Liver (tissue), 9 donors: ENCODE measurements around the gene JAKMIP3. TPM values are rescaled to one million over a fixed set of nuclear protein-coding genes. Genes with fewer than 3 reads are reported as not detected.
A peak's percentile ranks its signal among the peaks of the same experiment; 100 is the strongest.

ENCODE experiments used
- DNase-seq: peaks from one replicate; pipeline ENCODE4 v3.0.0-alpha.2; 2017; ENCODE audit warnings: low spot score
- H3K27ac ChIP-seq, 2 donors: one replicate each; pipeline ENCODE4 v1.7.0; 2013; ENCODE audit warnings: inconsistent platforms in 2 of 2, low read length in 2 of 2, control low read depth in 1 of 2, low read depth in 1 of 2, mild to moderate bottlenecking in 1 of 2
- H3K27me3 ChIP-seq, 4 donors: one replicate each; pipeline versions ENCODE4 v1.6.1 to v1.7.0; 2013; ENCODE audit warnings: low read length in 3 of 4, inconsistent platforms in 1 of 4, mild to moderate bottlenecking in 1 of 4, moderate library complexity in 1 of 4; ENCODE audit not compliant: control insufficient read depth in 4 of 4, insufficient read depth in 4 of 4
- H3K36me3 ChIP-seq, 4 donors: one replicate each; pipeline versions ENCODE4 v1.6.1 to v1.7.0; 2013; ENCODE audit warnings: low read length in 3 of 4, mild to moderate bottlenecking in 3 of 4, low read depth in 1 of 4, moderate library complexity in 1 of 4; ENCODE audit not compliant: control insufficient read depth in 4 of 4, insufficient read depth in 3 of 4
- H3K4me1 ChIP-seq, 4 donors: one replicate each; pipeline versions ENCODE4 v1.6.1 to v1.7.0; 2013; ENCODE audit warnings: low read length in 3 of 4, mild to moderate bottlenecking in 3 of 4, moderate library complexity in 1 of 4; ENCODE audit not compliant: control insufficient read depth in 4 of 4, insufficient read depth in 4 of 4
- H3K4me3 ChIP-seq, 3 donors: one replicate each; pipeline versions ENCODE4 v1.6.1 to v1.7.0; 2013; ENCODE audit warnings: low read length in 3 of 3, control low read depth in 1 of 3, low read depth in 1 of 3, mild to moderate bottlenecking in 1 of 3
- H3K9ac ChIP-seq, 2 donors: one replicate each; pipeline ENCODE4 v1.7.0; 2013; ENCODE audit warnings: low read length in 2 of 2, mild to moderate bottlenecking in 2 of 2, moderate library complexity in 2 of 2, control low read depth in 1 of 2, low read depth in 1 of 2
- H3K9me3 ChIP-seq, 4 donors: one replicate each; pipeline versions ENCODE4 v1.6.1 to v1.7.0; 2013; ENCODE audit warnings: low read length in 3 of 4; ENCODE audit not compliant: control insufficient read depth in 4 of 4
- CTCF ChIP-seq: fragments of 150-350 bp; IDR thresholded peaks from 2 replicates; pipeline ENCODE4 v1.5.1; 2017; ENCODE audit warnings: improper control_type of control experiment, low read depth, low read length; ENCODE audit not compliant: missing input control
- EGR1 ChIP-seq, 2 donors: IDR thresholded peaks; 2 replicates each; pipeline ENCODE4 v1.6.1; 2016 to 2018; ENCODE audit warnings: antibody characterized with exemption in 2 of 2, low read depth in 2 of 2
- FOXA1 ChIP-seq: IDR thresholded peaks from 2 replicates; pipeline ENCODE4 v1.6.1; 2016; ENCODE audit warnings: antibody characterized with exemption
- FOXA2 ChIP-seq: IDR thresholded peaks from 2 replicates; pipeline ENCODE4 v1.6.1; 2016; ENCODE audit warnings: antibody characterized with exemption
- HNF4A ChIP-seq, 2 donors: conservative IDR thresholded peaks; 2 replicates each; pipeline ENCODE4 v1.6.1; 2016; ENCODE audit warnings: antibody characterized with exemption in 2 of 2, mild to moderate bottlenecking in 2 of 2
- JUND ChIP-seq, 2 donors: IDR thresholded peaks; 2 replicates each; pipeline ENCODE4 v1.6.1; 2016; ENCODE audit warnings: antibody characterized with exemption in 2 of 2
- NR2F2 ChIP-seq: IDR thresholded peaks from 2 replicates; pipeline ENCODE4 v1.6.1; 2016; ENCODE audit warnings: antibody characterized with exemption
- RAD21 ChIP-seq, 2 donors: IDR thresholded peaks; 2 replicates each; pipeline ENCODE4 v1.6.1; 2016; ENCODE audit warnings: antibody characterized with exemption in 2 of 2, mild to moderate bottlenecking in 2 of 2
- RXRA ChIP-seq, 2 donors: IDR thresholded peaks; 2 replicates each; pipeline ENCODE4 v1.6.1; 2017 to 2018; ENCODE audit warnings: antibody characterized with exemption in 2 of 2, mild to moderate bottlenecking in 1 of 2
- SP1 ChIP-seq: IDR thresholded peaks from 2 replicates; pipeline ENCODE4 v1.6.1; 2018; ENCODE audit warnings: antibody characterized with exemption, mild to moderate bottlenecking
- TAF1 ChIP-seq: conservative IDR thresholded peaks from 2 replicates; pipeline ENCODE4 v1.6.1; 2016; ENCODE audit warnings: antibody characterized with exemption, mild to moderate bottlenecking
- WGBS: extraction: QIAGEN DNeasy Blood & Tissue Kit; methylation state at CpG from one replicate; pipeline ENCODE4 v1.1.7; 2013; 5-methylcytosine and 5-hydroxymethylcytosine counted together
- polyA plus RNA-seq, 2 donors: library from polyadenylated mRNA; stranded (reverse) in 1 of 2; unstranded in 1 of 2; fragments of 200-250 nt in 1 of 2; fragments of >200 nt in 1 of 2; fragmentation: Nextera tagmentation in 1 of 2; extraction: Ambion mirVana in 1 of 2; gene quantifications; one replicate each; pipeline versions ENCODE4 v1.2.1 to v1.2.3, GENCODE V29; 2013 to 2015
- total RNA-seq, 2 donors: library from RNA; depleted of rRNA; stranded (reverse); fragments of >200 nt; gene quantifications; one replicate each; pipeline ENCODE4 v1.2.3, GENCODE V29; 2014
- TF ChIP-seq, protein P1 (sequence below): IDR thresholded peaks from 2 replicates; pipeline ENCODE4 v1.6.1; 2016; ENCODE audit warnings: antibody characterized with exemption, mild to moderate bottlenecking
- TF ChIP-seq, protein P2 (sequence below): IDR thresholded peaks from 2 replicates; pipeline ENCODE4 v1.6.1; 2016; ENCODE audit warnings: antibody characterized with exemption
- TF ChIP-seq, protein P3 (sequence below): IDR thresholded peaks from 2 replicates; pipeline ENCODE4 v1.6.1; 2016; ENCODE audit warnings: antibody characterized with exemption
- TF ChIP-seq, protein P4 (sequence below): IDR thresholded peaks from 2 replicates; pipeline ENCODE4 v1.6.1; 2016; ENCODE audit warnings: antibody characterized with exemption
- donor health status: healthy.
- donor health status: healthy.
- donor health status: healthy.
- donor health status: healthy.
- donor health status: healthy.

Gene JAKMIP3
- total and polyA plus RNA-seq, 4 donors, result 0.08 to 0.17 (median 0.09) TPM; not detected in 1

DNA sequence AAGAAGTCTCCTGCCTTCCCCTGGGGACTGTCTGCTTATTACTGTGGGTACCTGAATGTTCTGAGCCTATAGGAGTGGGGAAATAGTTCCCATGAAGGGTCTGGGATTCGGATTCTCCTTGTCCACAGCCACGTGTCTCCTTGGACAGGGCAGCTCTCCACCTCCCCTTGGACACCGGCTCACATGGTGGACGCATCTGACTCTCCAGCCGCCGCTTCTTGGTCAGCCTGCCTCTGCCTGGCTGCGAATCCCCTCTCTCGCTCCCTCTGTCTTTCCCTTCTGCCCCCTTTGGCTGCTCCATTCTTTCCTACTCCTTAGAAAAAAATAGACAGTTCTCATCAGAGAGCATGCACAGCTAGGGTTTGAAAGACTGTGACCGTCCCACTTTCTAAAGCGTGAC, 46.9 kb downstream of the JAKMIP3 start:
- Histone ChIP-seq H3K4me1 (peaks cover 0 to 3% (median 0%) of the 10 kb centered on the region in 4 donors), H3K9me3 (no peaks in the 10 kb centered on the region), H3K27me3 (no peaks in the 10 kb centered on the region), H3K36me3 (no peaks in the 10 kb centered on the region), H3K4me3 (no peak overlapping the region), H3K9ac (no peak overlapping the region), H3K27ac (no peak overlapping the region)
- no peak for TF ChIP-seq SP1
- TF ChIP-seq RAD21 (IDR thresholded peaks at IDR 0.05), result no peak
- TF ChIP-seq RXRA (IDR thresholded peaks at IDR 0.05), result no peak
- TF ChIP-seq FOXA1, result no peak
- no peak for TF ChIP-seq JUND (IDR thresholded peaks at IDR 0.05)
- TF ChIP-seq FOXA2, result no peak
- no peak for TF ChIP-seq EGR1 (IDR thresholded peaks at IDR 0.05; ENCODE audit: low read depth in 2 of 2)
- TF ChIP-seq, protein P1, sequence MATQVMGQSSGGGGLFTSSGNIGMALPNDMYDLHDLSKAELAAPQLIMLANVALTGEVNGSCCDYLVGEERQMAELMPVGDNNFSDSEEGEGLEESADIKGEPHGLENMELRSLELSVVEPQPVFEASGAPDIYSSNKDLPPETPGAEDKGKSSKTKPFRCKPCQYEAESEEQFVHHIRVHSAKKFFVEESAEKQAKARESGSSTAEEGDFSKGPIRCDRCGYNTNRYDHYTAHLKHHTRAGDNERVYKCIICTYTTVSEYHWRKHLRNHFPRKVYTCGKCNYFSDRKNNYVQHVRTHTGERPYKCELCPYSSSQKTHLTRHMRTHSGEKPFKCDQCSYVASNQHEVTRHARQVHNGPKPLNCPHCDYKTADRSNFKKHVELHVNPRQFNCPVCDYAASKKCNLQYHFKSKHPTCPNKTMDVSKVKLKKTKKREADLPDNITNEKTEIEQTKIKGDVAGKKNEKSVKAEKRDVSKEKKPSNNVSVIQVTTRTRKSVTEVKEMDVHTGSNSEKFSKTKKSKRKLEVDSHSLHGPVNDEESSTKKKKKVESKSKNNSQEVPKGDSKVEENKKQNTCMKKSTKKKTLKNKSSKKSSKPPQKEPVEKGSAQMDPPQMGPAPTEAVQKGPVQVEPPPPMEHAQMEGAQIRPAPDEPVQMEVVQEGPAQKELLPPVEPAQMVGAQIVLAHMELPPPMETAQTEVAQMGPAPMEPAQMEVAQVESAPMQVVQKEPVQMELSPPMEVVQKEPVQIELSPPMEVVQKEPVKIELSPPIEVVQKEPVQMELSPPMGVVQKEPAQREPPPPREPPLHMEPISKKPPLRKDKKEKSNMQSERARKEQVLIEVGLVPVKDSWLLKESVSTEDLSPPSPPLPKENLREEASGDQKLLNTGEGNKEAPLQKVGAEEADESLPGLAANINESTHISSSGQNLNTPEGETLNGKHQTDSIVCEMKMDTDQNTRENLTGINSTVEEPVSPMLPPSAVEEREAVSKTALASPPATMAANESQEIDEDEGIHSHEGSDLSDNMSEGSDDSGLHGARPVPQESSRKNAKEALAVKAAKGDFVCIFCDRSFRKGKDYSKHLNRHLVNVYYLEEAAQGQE, result no peak
- TF ChIP-seq, protein P2, sequence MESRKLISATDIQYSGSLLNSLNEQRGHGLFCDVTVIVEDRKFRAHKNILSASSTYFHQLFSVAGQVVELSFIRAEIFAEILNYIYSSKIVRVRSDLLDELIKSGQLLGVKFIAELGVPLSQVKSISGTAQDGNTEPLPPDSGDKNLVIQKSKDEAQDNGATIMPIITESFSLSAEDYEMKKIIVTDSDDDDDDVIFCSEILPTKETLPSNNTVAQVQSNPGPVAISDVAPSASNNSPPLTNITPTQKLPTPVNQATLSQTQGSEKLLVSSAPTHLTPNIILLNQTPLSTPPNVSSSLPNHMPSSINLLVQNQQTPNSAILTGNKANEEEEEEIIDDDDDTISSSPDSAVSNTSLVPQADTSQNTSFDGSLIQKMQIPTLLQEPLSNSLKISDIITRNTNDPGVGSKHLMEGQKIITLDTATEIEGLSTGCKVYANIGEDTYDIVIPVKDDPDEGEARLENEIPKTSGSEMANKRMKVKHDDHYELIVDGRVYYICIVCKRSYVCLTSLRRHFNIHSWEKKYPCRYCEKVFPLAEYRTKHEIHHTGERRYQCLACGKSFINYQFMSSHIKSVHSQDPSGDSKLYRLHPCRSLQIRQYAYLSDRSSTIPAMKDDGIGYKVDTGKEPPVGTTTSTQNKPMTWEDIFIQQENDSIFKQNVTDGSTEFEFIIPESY, result no peak
- TF ChIP-seq NR2F2, result no peak
- no peak for DNase-seq
- WGBS, result 77% methylated on average over 10 of the region's 10 CpGs

DNA sequence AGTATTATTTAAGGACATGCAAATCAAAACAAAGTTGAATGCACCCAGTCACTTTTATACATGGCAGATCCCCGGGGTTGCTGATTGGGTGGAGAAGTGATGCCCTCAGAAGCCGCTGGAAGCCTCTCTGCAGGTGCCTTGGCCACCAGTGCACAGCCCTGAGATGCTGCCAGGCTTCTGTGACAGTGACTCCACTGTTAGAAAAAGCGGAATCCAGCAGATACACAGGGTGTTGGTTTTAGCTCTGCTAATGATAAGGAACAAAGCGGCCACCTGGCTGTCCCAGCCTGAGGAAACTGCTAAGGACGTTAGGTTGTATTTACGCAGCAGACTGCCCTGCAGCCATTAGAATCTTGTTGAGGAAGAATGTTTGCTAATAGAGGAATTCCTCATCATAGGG, 47.5 kb downstream of the JAKMIP3 start:
- Histone ChIP-seq H3K4me1 (peaks cover 0 to 3% (median 0%) of the 10 kb centered on the region in 4 donors), H3K9ac (no peak overlapping the region), H3K36me3 (no peaks in the 10 kb centered on the region), H3K4me3 (peak overlapping the region in 1 of 3 donors; percentile 16), H3K9me3 (no peaks in the 10 kb centered on the region), H3K27ac (no peak overlapping the region), H3K27me3 (no peaks in the 10 kb centered on the region)
- DNase-seq, result no peak
- 32% methylated on average over 6 of the region's 6 CpGs for WGBS
- TF ChIP-seq CTCF (no peak), HNF4A (conservative IDR thresholded peaks at IDR 0.05) (no peak), TAF1 (no peak), RXRA (IDR thresholded peaks at IDR 0.05) (no peak), FOXA1 (no peak), NR2F2 (no peak), JUND (IDR thresholded peaks at IDR 0.05) (no peak), FOXA2 (no peak)
- TF ChIP-seq, protein P3, sequence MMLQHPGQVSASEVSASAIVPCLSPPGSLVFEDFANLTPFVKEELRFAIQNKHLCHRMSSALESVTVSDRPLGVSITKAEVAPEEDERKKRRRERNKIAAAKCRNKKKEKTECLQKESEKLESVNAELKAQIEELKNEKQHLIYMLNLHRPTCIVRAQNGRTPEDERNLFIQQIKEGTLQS, result no peak
- TF ChIP-seq, protein P1, result no peak
- TF ChIP-seq, protein P2, result no peak
- TF ChIP-seq, protein P4, sequence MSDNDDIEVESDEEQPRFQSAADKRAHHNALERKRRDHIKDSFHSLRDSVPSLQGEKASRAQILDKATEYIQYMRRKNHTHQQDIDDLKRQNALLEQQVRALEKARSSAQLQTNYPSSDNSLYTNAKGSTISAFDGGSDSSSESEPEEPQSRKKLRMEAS, result no peak
